ENCODE results near the gene TCTN2.

Gene TCTN2

GRCh38 chr12:123645878-123646277 is 25.0 kb upstream of the TCTN2 start:
- H3K4me3 ChIP-seq (ENCODE audit: low read depth, low read length), result no peak overlapping the region
- no peak for TF ChIP-seq CTCF (IDR thresholded peaks at IDR 0.05; ENCODE audit: low read depth, low read length)

- TF ChIP-seq CTCF (IDR thresholded peaks at IDR 0.05; ENCODE audit: low read depth, low read length), result no peak
- no peak overlapping the region for H3K4me3 ChIP-seq (ENCODE audit: low read depth, low read length)
These were observed 22.5 kb upstream of the TCTN2 start for GRCh38 chr12:123648401-123648800.

GRCh38 chr12:123654129-123654701 is 16.7 kb upstream of the TCTN2 start:
- TF ChIP-seq CTCF (IDR thresholded peaks at IDR 0.05; ENCODE audit: low read depth, low read length), result no peak
- no peak overlapping the region for H3K4me3 ChIP-seq (ENCODE audit: low read depth, low read length)

- no peak overlapping the region for H3K4me3 ChIP-seq (ENCODE audit: low read depth, low read length)
- TF ChIP-seq CTCF (IDR thresholded peaks at IDR 0.05; ENCODE audit: low read depth, low read length), result no peak
These were observed 15.5 kb upstream of the TCTN2 start for GRCh38 chr12:123655420-123655819.

GRCh38 chr12:123656392-123656791 is 14.5 kb upstream of the TCTN2 start:
- TF ChIP-seq CTCF (IDR thresholded peaks at IDR 0.05; ENCODE audit: low read depth, low read length), result no peak
- no peak overlapping the region for H3K4me3 ChIP-seq (ENCODE audit: low read depth, low read length)

GRCh38 chr12:123657211-123657610 is 13.7 kb upstream of the TCTN2 start:
- TF ChIP-seq CTCF (IDR thresholded peaks at IDR 0.05; ENCODE audit: low read depth, low read length), result no peak
- H3K4me3 ChIP-seq (ENCODE audit: low read depth, low read length), result no peak overlapping the region

GRCh38 chr12:123659996-123660727 is 10.8 kb upstream of the TCTN2 start:
- no peak overlapping the region for H3K4me3 ChIP-seq (ENCODE audit: low read depth, low read length)
- no peak for TF ChIP-seq CTCF (IDR thresholded peaks at IDR 0.05; ENCODE audit: low read depth, low read length)

Data from WI38 (cell line).